GM21825 (cell line): ENCODE data around the gene ST6GALNAC6.
"Not testable (repeated sequence)": the region's sequence is repeated elsewhere in the genome, so short reads cannot be mapped to it uniquely, and the experiment has no call there.

ENCODE experiments used
- ATAC-seq: cut with Tn5 transposase; IDR thresholded peaks from one replicate; pipeline ENCODE4 v1.9.1; 2021; ENCODE audit warnings: mild to moderate bottlenecking, moderate library complexity; ENCODE audit not compliant: unreplicated experiment

Gene ST6GALNAC6

DNA sequence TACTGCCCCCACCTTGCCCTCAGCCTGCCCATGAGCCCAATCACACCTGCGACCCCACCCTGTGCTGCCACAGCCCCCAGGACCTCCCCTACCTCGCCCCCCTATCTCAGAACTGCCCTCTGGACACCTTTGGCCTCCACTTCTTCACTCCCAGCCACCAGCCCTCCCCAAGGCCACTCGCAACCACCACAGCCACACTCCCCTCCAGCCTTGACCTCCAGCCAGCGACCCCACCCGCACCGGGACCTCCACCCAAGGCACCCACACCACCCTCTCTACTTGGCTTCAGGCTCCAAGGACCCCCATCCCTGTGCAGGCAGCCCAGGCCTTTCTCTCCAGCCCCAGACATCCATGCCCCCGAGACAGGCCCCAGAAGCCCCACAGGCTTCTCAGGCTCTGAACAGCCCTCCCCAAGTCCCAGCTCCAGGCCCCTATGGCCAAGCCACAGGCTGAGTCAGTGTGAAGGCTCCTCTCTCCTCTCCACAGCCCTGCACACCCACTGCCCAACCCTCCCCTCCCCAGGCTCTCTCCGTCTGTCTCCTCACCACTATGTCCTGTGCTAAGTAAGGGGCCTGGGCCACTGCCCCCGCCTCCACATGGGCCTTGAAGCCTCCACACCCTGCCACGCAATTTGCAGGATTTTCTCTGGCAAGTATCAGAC lies 24.0 kb downstream of the ST6GALNAC6 start:
- ATAC-seq = no peak

DNA sequence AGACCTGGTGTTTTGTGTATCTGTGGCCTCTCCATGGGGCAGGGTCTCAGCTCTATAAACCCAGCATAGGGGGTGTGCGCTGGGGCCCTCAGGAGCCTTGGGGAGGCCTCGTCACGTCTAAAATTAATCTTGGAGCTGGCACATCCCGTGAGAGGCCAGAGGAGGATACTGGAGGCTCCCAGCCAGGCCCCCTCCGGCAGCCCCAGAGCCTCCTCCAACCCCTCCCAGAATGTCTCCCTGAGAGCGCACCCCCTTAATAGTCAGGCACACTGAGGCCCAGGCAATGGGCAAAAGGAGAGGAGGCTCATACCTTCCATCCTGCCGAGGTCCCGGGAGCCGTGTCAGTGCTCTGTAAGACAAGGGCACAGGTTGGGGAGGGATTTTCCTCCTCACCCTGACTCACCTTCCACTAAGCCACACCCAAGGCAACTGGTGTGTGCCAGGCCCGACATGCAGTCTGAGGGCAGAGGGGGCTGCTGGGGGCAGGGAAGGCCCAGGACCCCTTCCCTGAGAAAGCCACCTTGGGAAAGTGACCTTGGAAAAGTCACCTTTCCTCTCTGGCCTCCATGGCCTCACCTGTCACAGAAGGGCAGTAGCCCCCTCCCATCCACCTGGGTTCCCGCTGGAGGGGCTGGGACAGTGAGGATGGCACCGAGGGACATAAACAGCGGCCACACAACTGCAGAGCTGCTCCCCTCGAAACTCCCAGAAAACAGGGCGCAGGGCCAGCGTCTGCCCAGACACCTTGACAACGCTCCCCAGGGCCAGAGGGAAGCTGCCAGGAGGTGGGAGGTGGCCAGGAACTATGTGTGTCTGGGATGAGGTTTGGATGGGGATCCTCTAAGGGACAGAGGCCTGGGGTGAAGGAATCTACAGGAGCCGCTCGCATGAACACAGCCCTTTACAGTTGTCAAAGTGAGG lies 24.8 kb downstream of the ST6GALNAC6 start:
- no peak for ATAC-seq

DNA sequence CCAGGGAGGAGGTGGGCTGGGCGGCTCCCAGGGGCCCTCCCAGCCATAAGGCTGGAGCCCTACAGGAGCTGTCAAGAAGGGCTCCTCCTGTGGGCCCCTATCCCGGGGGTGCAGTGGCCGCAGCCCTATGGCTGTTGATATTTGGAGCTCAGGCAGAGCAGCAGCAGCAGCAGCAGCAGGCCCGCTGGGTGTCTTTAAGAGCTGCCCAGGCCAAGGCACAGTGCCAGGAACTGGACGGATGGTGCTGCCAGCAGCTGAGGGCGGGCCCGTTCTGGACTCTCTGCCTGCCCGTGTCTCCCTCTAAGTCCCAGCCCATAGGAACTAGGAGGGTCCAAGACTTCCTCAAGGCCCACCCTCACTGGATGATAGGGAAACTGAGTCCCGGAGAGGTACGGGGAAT lies 25.5 kb downstream of the ST6GALNAC6 start:
- ATAC-seq = no peak

DNA sequence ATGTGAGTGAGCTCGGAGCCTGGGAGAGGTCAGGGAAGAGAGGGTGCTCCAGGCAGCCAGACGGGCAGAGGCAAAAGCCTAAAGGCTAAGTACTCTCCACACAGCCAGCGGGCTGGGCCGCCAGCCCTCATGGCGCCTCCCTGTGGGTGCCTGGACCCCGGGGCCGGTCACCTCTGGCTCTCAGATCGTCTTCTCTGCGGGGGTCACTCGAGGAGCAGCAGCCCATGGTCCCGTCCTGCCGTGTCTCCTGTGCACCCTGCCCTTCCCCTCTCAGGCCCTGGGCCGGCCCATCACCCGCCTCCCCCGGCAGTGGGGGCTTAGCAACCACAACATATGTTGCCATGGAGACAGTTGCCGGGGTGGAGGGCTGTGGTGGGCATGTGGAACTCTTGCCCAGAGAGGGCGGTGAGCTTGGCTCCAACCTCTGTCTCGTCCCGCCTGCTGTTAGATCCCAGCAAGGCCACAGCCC lies 26.1 kb downstream of the ST6GALNAC6 start:
- ATAC-seq = no peak

DNA sequence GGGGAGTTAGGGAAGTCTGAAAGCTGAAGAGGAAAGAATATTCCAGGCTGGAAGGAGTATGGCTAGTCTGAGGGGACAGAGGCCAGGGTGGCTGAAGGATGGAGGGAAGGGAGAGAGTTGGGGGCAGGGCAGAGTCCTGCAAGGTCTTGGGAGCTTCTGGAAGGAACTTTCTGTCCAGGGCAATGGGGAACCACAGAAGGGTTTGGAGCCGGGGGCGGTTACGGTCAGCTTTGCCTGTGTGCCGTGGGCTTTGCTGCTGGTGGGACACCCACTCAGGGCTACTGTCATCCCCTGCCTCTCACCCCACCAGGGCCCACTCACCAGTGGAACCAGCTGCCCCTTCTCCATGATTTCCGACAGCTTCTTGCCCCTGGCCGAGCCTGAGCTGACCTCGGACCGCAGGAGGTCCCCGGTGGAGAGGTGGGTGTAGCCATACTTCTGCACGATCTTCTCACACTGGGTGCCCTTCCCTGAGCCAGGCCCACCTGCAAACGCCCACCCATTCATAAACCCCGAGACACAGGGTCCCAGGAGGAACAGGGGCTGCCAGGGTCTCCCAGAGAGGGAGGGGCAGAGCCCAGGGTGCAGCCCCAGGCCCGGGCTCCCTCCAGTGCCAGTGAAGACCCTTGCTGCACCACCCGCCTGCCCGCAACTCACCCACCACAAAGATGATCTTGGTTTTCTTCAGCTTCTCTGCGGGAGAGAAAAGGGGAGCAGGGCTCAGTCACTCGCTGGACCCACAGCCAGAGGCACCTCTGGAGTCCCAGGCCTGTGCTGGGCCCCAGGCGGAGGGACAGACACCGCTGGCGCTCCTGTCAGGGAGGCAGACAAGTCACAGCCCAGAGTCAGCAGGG lies 26.8 kb downstream of the ST6GALNAC6 start:
- no peak for ATAC-seq

DNA sequence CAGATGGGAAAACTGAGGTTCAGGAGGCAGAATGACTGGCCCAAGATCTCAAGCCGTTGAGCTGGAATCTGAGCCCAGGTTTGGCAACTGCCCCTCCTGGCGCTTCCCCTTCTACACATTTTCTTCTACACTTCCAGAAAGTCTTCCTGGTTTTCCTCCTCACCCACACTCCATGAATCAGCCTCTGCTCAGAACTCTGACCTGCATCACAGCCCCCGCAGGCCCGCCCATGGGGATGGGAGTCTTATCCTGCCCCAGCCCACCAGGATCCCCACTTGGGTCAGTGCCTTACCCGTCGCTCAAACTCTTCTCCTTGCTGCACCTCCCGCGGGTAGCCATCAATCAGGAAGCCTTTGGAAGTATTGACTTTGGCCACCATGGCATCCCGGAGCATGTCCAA lies 27.9 kb downstream of the ST6GALNAC6 start:
- ATAC-seq = no peak

DNA sequence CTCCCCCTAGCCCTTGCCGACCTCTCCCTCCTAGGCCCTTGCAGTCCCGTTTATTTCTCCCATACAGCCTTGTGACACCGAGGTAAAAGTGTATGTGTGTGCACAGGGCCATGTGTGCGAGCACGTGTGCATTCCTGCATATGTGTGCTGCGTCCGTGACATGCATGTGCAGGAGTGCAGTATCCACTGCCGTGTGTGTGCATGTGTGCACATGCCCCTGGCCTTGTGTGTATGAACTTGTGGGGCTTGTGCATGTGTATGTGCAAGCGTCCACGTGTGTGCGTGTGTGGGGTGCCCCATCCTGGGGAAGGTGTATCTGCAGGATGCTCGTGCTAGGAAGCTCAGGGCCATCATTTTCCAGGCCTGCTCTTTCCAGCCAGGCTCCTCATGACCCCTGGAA lies 28.5 kb downstream of the ST6GALNAC6 start:
- no peak for ATAC-seq

DNA sequence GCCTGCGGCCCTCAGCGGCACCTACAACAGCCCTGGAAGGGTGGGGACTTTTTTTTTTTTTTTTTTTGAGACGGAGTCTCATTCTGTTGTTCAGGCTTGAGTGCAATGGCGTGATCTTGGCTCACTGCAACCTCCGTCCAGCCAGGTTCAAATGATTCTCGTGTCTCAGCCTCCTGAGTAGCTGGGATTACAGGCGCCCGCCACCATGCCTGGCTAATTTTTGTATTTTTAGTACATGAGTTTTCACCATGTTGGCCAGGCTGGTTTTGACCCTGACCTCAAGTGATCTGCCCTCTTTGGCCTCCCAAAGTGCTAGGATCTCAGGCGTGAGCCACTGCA lies 29.3 kb downstream of the ST6GALNAC6 start:
- ATAC-seq = not testable (repeated sequence)

DNA sequence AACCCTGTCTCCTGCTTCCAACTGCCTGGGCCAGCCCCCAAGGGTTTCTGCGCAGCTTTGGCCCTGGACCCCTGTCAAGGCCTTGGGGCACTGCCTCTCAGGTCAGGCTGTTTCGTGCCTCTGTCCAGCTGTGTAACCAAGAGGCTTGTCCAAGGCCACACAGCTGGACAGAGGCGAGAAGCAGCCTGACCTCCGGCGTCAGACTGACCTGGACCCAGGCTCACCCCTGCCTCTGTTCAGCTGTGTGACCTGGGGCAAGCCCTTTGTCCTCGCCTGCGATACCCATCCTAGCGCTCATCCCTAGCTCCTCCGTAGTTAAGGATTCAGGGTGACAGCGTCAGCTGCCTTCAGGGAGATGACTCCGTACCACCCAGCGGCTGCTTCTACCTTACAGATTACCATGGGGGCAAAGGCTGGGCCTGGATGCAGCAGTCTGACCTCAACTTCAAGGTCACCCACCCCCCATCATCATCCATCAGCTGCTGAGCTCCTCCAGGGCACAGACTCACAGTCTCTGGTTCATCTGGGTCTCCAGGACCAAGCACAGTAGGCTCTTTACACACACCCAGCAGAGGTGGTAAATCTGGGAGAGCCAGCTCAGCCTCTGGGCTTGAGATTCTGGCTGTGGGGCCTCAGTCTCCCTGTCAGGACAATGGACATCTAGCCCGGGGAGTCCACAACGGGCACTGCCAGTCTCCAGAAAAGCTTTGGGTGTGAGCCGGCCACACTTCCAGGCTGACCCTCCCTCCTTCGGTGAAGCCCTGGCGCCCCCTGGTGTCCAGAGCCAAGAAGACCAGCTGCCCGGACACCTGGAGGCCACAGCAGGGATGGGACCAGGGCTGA lies 29.9 kb downstream of the ST6GALNAC6 start:
- no peak for ATAC-seq

DNA sequence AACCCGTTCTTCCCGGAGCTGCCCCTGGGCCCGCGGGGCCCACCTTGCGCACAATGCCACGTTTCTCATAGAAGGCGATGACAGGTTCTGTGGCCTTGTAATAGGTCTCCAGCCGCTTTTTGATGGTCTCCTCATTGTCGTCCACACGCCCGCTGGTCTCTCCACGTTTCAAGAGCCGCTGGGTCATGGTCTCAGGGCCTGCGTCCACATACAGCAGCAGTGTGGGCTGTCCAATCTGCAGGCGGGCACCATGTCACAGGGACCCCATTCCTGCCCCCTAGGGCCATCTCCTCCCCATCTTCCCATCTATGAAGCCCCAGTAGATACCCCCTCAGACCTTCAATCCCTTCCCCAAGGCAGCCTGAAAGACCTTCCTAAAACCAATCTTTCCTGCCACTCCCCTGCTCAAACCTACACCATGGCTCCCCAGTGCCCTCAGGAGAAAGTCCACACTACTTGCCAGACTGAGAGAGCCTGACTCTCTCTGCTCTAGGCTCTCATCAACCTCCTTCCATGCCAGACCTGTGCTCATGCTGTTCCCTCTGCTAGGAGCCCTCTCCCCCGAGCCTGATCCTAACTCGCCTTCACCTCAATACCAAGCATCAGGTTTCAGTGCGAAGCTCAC lies 31.0 kb downstream of the ST6GALNAC6 start:
- no peak for ATAC-seq

DNA sequence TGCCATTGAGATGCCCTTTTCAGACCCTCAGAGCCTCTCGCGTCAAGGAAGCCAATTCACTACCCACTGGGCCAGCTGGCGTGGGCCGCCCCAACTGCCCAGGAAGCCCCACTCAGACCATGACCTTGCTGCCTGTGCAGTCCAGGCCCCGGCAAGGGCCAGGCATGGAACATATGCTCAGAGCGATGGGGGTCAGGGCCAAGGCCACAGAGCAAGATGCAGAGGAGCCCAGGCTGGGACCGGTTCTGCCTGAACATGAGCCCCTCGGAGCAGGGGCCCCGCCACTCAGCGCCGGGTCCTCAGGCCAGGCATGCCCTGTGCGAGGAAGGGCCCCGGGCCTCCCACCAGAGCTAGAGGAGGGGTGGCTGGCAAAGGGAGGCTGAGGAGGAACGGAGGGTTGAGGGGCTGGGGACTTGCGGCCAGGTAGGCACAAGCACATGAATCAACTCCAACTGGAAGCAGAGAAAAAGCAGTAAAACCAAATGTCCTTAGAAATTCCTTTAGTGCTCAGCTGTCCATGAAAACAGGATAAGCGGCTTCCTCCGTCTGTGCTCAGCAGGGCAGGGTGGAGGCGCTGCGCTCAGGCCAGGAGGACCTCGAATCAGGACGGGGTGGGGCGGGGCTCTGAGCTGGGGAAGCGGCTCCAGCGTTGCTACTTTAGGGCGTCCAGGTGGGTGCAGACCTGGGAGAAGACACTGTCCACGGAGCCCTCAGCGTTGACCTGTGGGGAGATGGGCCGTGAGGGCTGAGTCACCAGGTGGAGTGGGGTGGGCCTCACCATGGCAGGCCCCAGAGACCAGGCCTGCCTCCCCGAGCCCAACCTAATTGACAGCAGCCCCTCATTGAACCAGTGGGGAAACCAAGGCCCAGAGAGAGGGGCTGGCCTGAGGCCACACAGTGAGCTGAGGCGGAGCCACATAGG lies 31.8 kb downstream of the ST6GALNAC6 start:
- ATAC-seq = no peak

DNA sequence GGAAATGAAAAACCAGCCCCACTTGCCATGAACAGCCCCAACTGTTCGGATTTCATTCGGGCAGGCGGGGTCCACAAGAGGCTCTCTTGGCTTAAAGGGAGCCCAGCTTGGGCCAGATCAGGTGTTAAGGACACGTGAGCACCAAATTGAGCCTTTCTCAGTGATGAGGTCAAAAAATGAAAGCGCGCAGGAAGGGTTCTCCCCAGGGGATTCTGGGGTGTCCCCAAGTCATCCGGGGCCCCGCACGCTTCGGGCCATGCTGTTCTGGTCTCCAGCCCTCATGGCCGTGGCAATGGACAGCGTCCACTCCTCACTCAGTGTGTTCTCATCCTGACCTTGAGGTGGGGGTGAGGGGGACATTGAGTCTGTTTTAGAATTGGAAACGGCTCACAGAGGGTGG lies 32.9 kb downstream of the ST6GALNAC6 start:
- ATAC-seq = no peak

DNA sequence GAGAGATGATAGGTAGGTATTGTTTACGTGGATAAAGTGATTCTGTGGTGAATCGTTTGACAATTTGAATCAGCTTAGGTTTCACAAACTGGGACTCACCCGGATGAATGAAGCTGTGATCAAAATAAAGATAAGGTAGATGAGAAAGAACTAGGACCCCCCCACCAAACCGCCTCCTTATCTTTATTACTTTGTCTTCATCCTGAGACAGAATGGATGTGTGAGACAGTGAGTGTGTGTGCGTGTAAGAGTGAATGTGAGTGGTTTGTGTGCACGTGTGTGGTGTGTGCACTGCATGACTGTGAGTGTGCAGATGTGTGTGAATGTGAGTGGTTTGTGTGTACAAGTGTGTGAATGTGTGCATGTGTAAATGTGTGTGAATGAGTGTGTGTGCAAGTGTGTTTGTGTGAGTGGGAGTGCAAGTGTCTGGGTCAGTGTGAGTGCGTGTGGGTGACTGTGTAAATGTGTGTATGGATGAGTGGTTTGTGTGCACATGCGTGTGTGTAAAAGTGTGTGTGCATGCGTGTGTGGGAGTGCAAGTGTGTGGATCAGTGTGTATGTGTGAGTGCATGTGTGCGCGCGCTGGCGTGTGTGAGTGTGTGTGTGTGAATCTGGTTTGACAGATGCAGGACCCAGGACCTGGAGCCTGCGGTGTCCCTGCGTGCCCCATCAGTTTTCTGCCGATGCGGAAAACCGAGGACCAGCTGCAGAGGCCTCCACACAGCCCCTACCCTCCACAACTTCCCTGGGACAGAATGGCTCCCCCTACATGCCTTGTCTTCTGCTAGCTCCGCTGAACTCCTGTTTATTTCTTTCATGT lies 33.5 kb downstream of the ST6GALNAC6 start:
- no peak for ATAC-seq

DNA sequence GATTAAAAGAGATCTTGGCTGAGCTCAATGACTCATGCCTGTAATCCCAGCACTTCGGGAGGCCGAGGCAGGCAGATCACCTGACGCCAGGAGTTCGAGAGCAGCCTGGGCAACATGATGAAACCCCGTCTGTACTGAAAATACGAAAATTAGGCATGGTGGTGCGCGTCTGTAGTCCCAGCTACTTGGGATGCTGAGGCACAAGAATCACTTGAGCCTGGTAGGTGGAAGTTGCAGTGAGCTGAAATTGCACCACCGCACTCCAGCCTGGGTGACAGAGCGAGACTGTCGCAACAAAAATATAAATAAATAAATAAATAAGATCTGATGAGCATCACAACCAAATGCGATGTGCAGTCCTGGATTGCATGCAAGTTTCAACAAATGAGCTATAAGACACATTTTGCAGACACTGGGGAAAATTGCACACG lies 36.2 kb downstream of the ST6GALNAC6 start:
- ATAC-seq = no peak

DNA sequence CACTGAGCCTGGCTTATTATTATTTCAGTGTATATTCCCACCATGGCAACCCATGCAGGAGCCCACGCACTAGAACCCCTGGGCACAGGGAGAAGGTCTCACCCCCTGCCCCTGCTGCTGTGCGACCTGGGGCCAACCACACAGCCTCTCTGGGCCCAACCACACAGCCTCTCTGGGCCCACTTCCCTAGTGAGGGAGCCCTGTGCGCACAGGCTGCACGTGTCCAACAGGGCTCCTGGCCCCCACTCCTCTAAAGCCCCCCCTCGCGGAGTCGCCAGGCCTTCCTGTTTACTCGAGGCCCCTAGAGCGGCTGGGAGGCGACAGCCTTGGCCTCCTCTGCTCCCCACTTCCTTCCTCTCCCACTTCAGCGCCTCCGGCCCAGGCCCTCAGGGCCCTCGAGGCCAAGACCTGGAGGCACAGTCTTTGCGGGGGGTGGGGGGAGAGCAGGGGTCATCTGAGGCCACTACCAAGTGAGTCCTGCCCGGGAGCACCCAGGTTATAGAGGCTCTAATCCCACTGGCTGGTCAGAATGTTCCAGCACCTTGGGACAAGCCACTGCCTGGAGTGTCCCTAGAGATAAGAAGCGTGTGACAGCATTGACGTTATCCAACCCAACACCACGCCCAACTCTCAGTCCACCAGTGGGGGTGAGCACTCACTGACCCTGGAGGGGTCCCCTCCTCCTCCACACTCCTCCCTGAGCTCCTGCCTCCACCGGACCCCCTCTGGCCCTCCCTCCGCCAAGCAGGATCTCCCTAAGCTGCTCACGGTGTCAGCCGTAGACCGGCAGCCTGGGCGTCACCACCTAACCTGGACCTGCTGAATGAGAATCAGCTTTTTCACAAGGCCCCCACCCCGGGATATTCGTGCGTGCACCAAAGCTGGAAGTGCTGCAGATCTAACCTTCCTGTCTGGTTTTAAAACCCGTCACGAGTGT lies 37.1 kb downstream of the ST6GALNAC6 start:
- no peak for ATAC-seq

DNA sequence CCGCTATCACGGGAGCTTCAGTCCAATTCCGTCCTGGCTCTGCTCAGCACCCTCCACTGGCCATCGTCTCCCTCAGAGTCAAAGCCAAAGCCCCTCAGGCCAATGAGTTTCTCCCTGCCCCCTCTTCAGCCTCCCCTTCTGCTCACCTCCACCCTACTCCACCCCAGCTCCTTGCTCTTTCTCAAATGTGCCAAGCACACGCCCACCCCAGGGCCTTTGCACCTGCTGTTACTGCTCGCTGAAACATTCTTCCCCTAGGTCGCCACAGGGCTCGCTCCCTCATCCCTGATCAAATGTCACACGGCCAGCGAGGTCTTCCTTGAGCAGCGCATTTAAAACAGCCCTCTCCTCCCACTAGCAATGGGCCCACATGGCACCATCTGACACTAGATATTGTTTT lies 38.6 kb downstream of the ST6GALNAC6 start:
- no peak for ATAC-seq

DNA sequence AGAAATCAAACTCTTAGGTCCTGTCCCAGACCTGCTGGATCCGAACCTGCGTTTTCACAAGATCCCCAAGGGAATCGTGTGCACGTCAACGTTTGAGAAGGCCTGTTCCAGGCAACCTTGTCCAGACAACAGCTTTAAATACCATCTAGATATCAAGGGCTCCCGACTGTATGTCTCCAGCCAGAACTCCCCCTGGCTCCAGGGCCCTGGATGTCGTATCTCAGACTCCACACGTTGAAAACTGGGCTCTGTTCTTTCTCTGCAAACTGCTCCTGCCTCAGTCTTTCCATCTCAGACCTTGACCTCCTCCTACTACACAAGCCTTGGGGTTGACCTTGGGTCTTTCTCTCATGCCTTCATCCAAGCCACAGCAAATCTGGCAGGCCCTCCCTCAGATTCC lies 39.1 kb downstream of the ST6GALNAC6 start:
- no peak for ATAC-seq
